Embryonic facial prominence (tissue), 1 donor: ENCODE measurements around the gene FSIP2.

Source experiments
- DNase-seq: peaks from one replicate; pipeline ENCODE4 v3.0.0-alpha.2; 2016; ENCODE audit errors: extremely low spot score

The FSIP2 gene, protein sequence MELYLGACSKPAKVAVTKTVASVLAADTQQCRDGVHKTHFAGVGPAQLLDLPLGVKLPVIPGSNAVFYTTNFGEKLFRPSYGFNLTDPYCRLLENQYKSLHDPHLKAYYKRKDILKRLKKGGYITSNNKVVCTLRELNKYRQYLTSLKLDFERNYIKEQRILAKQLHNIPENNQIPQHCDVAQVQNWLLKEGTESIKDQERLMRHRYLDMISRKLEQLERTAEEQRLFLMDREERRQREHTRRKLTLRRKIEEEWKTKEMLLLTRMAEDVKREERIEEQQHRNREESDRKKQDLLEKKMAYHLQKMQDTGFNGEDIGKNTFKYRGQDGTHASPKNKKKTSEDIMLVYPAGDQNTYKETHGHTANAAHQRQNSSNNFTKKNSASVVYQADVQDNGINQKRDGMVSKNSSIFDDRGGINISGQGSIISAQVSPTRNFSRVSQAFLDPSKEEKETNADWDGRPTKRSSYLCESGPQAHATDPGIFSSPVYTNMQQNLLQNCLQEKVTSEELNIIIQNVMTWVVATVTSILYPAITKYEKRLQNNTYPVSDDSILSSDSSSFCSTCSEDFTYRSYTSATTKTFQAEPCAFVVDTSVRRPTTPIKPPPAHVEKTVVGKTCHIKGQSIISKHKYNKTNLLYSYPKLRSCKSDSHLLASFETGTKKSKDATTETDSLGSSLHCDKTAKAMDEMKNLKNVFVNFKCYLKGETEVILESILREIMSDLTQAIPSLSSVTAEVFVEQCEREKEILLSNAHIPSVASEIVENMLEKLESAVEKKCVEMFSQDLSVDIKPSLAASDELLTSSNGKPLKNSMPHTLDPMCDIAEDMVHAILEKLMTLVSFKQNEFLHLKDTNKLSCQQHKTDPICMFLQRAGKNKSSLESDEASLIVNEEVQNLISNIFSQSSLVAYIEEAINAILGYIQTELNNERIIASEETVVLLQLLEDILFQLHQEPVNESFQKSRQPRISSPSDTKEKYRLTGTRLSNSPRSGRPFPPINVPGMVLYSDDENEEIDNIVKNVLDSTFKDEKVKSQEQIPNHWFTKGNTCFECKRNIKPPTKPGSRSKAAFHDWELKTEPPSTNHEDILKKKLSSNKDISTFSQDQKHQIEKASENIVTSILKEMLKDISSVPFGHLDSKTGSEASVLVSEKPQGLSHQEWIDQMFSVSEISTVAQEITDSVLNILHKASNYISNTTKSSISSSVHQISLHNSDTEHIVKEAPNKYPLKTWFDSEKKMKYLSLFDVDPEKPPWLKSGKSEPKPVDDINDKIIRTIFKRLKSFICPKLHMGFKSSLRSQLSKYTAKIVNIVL (N-terminal part only)

DNA sequence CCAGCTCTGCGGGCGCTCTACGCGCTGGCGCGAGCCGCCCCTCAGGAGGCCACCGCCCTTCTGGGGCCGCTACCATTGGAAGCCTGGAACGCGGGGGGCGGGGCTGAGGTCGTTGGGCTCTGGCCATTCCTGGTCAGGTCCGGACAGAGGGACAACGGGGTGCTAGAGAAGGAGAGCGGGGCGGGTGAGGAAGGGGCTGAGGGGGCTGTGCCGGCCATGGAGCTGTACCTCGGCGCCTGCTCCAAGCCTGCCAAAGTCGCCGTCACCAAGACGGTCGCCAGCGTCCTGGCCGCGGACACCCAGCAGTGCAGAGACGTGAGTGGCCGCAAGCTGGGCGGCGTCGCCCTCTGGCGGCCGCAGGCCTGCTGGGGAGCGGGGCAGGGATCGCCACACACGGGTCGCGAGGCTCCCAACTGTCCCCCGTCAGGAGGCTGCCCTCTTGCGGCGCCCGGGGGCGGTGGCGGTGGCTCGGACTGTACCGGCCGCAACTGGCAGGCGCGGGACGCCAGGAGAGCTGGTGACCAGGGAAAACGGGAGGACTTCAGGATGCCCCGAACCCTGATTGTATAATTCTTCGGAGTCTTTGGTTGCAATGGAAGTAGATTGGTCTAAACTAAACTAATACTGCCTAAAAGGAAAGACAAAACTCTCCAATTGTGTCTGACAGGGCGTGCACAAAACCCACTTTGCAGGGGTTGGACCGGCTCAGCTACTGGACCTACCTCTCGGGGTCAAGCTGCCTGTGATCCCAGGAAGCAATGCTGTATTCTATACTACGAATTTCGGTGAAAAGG is at the start of gene FSIP2:
FSIP2 (plus strand) TSS at position 126 of the 794 bp plus-strand sequence; CDS start at position 217, 91 bp downstream.
- DNase-seq, result no peak

DNA sequence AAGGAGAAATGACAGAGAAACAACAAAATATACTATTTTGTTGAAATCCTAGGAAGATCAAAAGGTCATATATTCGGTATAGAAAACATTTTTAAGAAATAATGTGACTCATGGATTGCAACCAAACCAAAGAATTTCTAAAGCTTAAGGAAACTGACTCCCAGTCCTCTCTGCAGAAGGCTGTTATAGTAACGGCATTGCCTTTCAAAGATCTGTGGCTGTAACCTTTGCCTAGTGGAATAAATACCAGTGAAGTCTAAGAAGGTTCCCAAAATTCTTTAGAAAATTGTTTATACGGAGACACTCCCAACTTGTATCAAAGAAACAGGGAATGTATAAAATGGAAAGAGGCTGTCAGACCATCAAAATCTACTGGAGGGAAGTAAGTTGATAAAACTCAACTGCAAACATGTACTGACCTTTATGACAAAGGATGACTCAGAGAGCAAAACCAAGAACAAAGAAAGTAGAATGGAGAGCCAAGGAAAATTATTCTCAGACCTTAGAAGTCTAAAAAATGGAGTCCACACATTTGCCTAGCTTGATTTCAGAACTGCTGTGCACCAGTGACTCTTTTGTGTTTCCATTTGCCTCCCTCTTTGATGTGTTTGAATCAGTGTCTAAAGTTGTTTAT is 48.6 kb upstream of the FSIP2 start:
- no peak for DNase-seq

DNA sequence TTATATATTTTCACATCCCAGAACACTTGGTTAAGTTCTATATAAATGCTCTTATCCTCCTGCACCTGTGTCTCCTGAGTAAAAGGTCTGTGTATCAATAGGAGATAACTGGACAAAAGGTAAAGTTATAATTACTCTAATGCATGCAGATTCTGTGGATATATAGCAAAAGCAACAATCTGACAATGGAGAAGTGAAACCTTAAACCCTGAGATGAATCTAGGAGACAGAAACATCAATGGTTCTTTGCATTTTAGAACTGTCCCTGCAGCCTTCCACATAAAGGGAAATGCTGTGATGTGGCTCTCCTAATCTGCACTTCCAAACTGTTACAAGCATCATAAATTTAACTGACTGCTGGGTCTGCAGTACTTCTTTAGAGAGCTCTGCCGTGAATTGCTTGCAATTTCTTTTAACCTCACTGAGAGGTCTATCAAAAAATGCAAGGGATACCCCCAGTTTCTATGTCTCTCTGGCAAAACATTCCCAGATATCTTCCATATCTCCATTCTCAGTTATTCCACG is 42.8 kb upstream of the FSIP2 start:
- no peak for DNase-seq

DNA sequence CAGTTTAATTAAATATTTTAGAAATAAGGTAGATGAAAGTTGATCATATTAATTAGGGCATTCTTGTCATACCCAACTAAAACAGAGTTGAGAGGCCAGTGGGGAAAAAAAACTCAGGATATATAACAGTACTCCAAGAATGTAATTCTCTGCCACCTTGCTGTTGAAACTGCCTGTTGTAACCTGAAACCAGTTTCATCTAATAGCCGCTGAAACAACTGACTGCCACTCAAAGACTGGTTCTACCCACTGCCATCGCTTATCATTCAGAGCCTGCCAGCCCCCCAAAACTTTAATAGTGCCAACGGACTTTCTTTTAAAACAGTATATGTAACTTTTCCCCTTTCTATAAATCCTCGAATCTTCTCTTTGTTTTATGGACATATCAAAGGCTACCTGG is 37.7 kb upstream of the FSIP2 start:
- no peak for DNase-seq

DNA sequence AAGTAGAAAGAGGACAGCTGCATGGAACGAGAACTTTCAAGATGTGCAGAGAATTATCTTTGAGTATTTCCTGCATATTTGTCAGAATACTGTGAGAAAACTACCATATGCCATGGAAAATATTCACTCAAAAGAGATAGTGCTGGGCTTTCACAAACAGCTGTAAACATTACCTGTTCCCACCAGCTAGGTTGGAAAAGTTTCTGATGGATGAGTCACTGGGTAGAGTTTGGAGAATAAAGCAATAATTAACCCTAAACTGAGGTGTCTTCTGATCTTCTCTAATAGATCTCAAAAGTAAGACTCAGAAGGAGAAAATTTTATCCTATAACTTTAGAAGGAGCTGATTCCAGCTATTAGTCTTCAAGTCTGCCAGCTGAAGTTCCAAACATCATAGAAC is 3.9 kb upstream of the FSIP2 start:
- no peak for DNase-seq

DNA sequence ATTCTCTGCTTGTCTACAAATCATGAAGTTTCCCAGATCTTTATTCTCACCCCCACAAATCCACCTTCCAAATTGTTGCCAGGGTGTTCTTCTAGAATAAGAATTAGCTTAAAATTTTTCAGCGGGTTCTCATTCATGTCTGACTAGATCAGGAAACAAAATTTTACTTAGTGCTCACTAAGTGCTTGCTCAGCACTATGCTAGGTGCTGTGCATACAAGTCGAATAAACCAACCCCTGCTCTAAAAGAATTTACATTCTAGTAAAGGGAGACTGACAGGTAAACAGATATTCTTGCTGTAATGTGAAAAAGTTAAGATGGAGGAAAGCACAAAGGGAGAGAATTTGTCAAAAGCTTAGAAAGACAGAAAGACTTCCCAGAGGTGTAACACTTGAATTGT is 2.4 kb upstream of the FSIP2 start:
- no peak for DNase-seq

DNA sequence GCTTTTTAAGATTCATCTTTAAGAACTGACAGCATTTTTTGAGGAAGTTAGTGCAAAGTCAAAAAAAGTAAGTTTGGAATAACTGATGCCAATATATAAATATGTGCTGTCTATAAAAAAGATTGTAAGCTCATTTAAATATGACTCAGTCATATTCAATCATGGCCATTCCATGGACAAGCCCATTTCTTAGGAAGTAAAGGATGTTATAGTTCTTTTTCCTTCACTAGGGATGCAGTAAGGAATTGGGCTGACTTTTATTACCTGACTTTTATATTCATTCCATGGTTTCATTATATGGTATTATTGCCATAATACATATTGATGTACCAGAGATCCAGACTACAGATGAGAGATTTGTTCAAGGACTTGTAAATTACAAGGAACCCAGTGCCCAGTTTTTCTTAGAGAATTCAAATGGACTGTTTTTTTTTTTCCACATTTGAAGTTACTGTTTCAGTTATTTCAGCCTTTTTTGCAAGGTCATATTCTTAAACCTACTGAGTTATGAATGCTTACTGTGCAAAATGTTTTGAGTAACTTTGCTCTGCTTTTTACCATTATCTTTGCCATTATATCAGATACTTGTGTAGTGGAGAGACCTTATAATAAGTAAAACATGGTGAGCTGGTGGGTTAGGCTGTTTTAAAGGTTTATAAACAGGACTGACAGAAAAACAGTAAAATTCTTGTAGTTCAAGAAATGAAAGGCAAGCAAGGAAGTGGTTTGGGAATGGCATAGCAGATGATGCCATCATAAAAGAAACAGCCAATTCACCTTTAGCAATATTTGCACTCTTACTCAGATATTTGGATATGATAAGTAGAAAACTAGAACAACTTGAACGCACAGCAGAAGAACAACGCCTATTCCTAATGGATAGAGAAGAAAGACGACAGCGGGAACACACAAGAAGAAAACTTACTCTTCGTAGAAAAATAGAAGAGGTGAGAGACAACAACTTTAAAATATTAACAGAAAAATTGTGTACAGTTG is 7.6 kb downstream of the FSIP2 start:
- no peak for DNase-seq

DNA sequence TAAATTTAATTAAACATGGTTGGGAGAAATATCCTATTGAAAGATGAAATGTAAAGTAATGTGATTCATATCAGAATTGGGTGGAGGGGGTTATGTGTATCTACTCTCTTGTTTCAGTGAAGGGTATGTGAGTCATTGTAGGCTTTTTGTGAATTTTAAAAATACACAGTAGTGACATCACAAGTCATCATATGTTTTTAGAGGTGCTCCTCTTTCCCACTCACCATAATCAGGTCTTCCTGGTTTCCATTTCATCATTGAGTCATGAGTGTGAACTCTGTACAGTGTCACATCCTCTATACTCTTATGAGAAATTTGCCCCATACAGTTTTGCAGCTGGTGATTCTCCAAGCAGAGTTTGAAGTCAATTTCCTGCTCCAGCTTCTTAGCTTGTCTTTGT is 18.8 kb downstream of the FSIP2 start:
- DNase-seq, result no peak

DNA sequence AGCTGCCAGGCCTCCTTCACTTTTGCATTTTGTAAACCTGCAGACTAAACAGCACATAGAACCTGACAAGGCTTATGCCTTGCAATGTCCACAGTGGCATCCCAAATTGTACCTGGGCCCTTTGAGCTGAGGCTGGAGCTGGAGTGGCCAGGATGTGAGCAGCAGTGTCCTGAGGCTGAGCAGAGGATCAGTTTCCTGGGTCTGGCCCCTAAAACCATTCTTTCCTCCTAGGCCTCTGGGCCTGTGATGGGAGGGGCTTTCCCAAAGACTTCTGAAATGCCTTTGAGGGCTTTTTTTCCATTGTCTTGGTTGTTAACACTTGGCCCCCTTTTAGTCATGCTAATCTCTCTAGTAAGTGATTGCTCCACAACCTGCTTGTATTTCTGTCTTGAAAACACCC is 32.8 kb downstream of the FSIP2 start:
- no peak for DNase-seq

DNA sequence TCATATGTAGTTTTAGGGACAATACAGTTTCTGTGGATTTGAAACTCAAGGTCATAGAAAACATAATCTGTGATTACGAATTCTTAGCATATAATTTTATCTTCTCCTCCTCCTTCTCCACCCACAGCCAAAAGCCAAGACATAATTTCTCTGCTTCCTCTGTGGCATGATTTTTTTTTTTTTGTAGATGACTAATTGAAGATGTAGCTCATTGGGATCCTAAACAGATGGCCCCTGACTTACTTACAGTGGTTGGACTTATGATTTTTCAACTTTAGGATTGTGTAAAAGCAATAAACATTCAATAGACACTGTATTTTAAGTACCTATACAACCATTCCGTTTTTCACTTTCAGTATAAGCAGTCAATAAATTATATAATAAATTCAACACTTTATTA is 42.3 kb downstream of the FSIP2 start:
- no peak for DNase-seq

DNA sequence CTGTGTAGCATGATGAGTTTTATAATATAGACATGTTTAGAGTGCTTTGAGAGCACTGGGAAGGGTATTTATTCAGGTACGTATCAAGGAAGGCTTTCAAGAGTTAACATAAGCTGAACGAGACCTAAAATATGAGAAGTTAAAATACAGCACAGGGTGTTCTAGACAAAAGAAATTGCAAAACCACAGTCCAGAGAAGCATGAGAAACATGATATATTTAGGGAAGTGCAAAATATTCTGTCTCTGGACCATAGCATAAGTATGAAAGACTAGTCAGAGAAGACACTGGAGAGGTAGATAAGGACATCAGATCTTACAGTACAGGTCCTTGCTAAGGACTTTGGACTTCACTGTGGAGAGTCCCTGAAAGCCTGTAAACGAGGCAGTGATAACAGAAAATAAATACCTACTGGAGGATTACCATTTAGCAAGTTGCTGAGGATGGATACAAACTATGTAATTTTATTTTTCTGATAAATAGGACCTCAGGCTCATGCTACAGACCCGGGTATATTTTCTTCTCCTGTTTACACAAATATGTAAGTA is 43.7 kb downstream of the FSIP2 start:
- no peak for DNase-seq

DNA sequence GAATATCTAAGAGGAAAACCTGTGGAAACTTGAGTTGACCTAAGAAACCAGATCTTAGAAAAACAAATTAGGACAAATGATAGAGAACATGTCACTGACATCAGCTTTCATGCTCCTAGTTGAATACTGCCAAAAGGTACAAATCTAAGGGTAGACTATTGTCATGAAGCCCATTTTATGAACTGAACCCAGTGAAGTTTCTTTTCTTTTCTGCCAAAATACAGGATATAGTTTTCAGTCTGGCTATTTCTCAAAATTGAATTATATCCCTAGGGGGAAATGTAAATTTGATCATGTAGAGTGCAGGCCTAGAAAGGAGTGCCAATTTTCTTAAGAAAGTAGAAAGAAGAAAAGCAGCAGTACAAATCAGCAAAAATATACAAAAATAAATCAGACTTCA is 46.6 kb downstream of the FSIP2 start:
- DNase-seq, result no peak

DNA sequence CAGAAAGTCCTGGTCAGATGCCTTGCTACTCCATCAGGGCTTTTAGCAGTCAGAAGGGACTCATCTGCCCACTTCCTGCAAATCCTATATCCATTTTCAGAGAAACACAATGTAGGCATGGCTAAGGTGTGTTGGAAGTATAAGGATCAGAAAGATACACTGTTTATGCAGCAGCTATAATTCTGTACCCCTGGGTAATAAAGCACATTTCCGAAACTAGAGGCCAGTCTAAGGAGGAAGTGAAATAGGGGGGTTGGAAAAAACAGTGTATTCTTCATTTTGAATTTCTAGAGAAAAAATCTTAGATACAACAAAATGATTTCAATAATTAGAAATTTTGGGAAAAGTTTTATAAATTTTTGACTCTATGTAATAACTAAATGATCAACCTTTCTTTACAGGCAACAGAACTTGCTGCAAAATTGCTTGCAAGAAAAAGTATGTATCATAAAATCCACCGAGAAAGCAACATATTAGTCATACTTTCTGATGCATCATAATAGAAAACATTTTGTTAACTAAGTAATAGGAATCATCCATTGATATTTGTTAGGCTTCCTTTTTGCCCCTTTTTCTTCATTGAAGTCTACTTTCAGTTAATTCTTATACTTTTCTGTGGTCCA is 47.4 kb downstream of the FSIP2 start:
- DNase-seq, result no peak

DNA sequence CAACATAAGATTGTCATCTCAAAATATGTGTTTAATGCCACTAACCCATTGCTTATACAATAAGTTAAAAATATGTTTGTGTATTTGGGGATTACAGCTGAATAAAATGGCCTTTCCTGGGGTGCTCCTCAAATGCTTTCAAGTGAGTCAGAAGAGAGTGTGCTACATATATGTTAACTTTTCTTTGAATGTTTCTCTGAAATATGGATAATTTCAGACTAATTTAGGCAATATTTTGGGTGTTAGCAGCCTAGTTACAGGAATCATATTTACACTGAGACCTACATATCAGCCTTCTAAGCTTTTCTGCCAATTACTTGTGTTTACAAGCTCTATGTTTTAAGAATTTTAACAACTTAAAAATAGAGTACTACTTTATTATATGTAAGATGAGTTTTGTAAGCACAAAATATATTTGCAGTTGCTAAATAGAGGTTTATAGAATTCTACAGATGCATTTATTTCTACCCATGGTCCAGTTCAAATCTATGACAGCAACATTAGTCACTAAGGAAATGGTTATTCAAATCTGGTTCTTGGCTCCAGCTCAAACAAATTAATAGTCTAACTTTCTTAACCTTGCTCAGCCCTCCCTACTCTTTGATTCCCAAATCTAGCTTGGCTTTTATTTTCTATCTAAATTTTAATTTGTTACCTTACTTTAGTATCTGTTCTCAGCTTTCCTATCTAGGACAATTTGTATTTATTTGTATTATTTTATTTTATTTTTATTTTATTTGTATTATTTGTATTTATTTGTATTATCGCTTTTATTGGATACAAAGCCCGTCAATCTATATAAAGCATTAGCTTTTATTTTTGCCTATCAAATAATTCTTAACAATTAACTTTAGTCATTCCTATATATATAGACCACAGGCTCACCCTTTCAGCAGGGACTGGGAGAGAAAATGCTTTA is 48.9 kb downstream of the FSIP2 start:
- no peak for DNase-seq

DNA sequence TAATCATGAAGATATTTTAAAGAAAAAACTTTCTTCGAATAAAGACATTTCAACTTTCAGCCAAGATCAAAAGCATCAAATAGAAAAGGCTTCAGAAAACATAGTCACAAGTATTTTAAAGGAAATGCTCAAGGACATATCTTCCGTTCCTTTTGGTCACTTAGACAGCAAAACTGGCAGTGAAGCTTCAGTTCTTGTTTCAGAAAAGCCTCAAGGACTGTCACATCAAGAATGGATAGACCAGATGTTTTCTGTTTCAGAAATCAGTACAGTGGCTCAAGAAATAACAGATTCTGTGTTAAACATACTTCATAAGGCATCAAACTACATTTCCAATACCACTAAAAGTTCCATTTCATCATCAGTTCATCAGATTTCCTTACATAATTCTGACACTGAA is 51.8 kb downstream of the FSIP2 start:
- no peak for DNase-seq

DNA sequence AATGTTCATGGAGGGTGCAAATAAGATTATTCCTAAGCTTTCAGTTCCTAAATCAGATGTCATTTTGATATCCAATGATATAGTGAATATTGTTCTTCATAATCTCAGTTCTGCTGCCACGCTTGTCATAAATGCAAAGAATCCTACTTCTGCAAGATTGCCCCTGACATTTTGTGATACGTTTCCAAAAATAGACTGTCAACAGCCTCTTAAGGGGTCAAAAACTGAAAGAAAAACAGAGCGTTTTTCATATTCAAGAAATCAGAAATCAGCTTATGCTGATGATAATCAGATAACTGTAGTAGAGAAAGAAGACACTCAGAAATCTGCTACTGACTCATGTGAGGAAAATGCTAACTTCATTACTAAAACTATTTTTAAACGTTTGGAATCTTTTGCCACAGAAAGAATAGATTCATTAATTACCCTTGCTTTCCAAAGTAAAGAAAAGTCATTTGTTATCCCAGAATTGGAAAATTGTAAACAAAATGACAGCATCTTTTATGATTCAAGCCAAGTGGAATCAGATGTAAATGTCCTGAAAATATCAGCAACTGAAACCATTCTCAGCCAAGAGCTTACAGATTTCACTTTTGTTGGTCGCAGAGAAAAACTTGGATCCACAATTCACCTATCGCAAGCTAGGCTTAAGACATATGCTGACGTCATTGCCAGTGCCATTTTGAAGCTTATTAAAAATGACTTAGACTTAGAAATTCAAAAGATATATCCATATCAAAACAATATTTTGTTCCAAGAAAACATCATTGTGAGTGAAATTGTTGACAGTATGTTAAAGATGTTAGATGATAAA is 55.1 kb downstream of the FSIP2 start:
- DNase-seq, result no peak

DNA sequence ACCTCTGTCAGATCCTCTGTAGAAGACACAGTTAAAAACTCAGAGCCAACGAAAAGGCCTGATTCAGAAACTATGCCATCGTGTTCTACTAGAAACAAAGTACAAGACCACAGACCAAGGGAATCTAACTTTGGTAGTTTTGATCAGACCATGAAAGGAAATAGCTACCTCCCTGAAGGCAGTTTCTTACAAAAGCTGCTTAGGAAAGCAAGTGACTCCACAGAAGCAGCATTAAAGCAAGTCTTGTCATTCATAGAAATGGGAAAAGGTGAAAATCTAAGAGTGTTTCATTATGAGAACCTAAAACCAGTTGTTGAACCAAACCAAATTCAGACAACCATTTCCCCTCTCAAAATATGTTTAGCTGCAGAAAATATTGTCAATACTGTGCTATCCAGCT is 58.2 kb downstream of the FSIP2 start:
- no peak for DNase-seq
